IMR-90 (cell line): Measurements from ENCODE around the gene PRKD1. TPM values are rescaled to one million over a fixed set of nuclear protein-coding genes. Genes with fewer than 3 reads are reported as not detected.

Experiments
- ATAC-seq: fragments of 200-7000 bp; cut with Tn5 transposase; 2 replicates; pipeline ENCODE4 v1.9.1; 2020; ENCODE audit warnings: low read depth, mild to moderate bottlenecking, moderate library complexity
- BruUV-seq: library from RNA; stranded (reverse); fragments of 400-500 nt; replicated peaks from 2 replicates; lab custom pipeline; 2021; lab: Mats Ljungman, UMichigan
- CTCF ChIA-PET: fragments of 300-600 bp; formaldehyde crosslinking; extraction: SDS; loops from one replicate; lab custom pipeline; 2021; ENCODE audit warnings: antibody characterized with exemption; lab: Yijun Ruan, JAX
- POLR2A ChIA-PET: fragments of 300-600 bp; sonication (Branson Sonifier 250); formaldehyde crosslinking; loops from one replicate; lab custom pipeline; 2022; ENCODE audit warnings: antibody characterized with exemption; ENCODE audit not compliant: unreplicated experiment; lab: Charles Lee
- DNase-seq: peaks from one replicate; pipeline ENCODE4 v3.0.0; 2013
- H2AFZ ChIP-seq: replicated peaks from 2 replicates; pipeline ENCODE3; 2013; ENCODE audit warnings: low read length, mild to moderate bottlenecking; ENCODE audit not compliant: poor library complexity
- H2AK5ac ChIP-seq: 2 replicates; pipeline ENCODE4 v1.6.1; 2013; ENCODE audit warnings: low read depth, low read length, inconsistent platforms
- H2AK9ac ChIP-seq: replicated peaks from 2 replicates; pipeline ENCODE3; 2013; ENCODE audit warnings: mild to moderate bottlenecking, low read depth, low read length, moderate library complexity; ENCODE audit not compliant: poor library complexity
- H2BK120ac ChIP-seq: 2 replicates; pipeline ENCODE4 v1.6.1; 2013; ENCODE audit warnings: low read depth, low read length, inconsistent platforms
- H2BK15ac ChIP-seq: 3 replicates; pipeline ENCODE4 v1.6.1; 2013; ENCODE audit warnings: low read depth, low read length, inconsistent platforms
- H2BK20ac ChIP-seq: 2 replicates; pipeline ENCODE4 v1.6.1; 2013; ENCODE audit warnings: low read depth, mild to moderate bottlenecking, inconsistent platforms, low read length, moderate library complexity
- H2BK5ac ChIP-seq: 2 replicates; pipeline ENCODE4 v1.6.1; 2013; ENCODE audit warnings: mild to moderate bottlenecking, low read depth, low read length, inconsistent platforms; ENCODE audit not compliant: poor library complexity, severe bottlenecking
- H3K14ac ChIP-seq: replicated peaks from 2 replicates; pipeline ENCODE4 v1.6.1; 2013; ENCODE audit warnings: low read depth, low read length, inconsistent platforms
- H3K18ac ChIP-seq: 2 replicates; pipeline ENCODE4 v1.6.1; 2013; ENCODE audit warnings: low read depth, low read length, control low read depth
- H3K23ac ChIP-seq: 2 replicates; pipeline ENCODE4 v1.6.1; 2013; ENCODE audit warnings: low read depth, low read length, inconsistent platforms
- H3K27ac ChIP-seq: 2 replicates; pipeline ENCODE4 v1.5.1; 2013; ENCODE audit warnings: mild to moderate bottlenecking, control low read depth, low read length; ENCODE audit not compliant: insufficient read depth
- H3K27me3 ChIP-seq: 2 replicates; pipeline ENCODE4 v1.6.1; 2013; ENCODE audit warnings: low read length; ENCODE audit not compliant: control insufficient read depth, insufficient read depth
- H3K36me3 ChIP-seq: 2 replicates; pipeline ENCODE4 v1.6.1; 2013; ENCODE audit warnings: low read length, mixed read lengths; ENCODE audit not compliant: control insufficient read depth, insufficient read depth
- H3K4ac ChIP-seq: 2 replicates; pipeline ENCODE4 v1.6.1; 2013; ENCODE audit warnings: low read depth, low read length, inconsistent platforms
- H3K4me1 ChIP-seq: 2 replicates; pipeline ENCODE4 v1.6.1; 2013; ENCODE audit warnings: low read length, mixed read lengths; ENCODE audit not compliant: control insufficient read depth, insufficient read depth
- H3K4me2 ChIP-seq: 2 replicates; pipeline ENCODE4 v1.6.1; 2013; ENCODE audit warnings: low read depth, mild to moderate bottlenecking, control low read depth, low read length, moderate library complexity
- H3K4me3 ChIP-seq: 2 replicates; pipeline ENCODE4 v1.5.1; 2013; ENCODE audit warnings: low read depth, mild to moderate bottlenecking, control low read depth, low read length, moderate library complexity; ENCODE audit not compliant: insufficient read depth
- H3K56ac ChIP-seq: 2 replicates; pipeline ENCODE4 v1.6.1; 2013; ENCODE audit warnings: low read length, inconsistent platforms; ENCODE audit not compliant: insufficient read depth; ENCODE audit errors: extremely low read depth
- H3K79me1 ChIP-seq, 2 experiments: 2 replicates each; pipeline ENCODE4 v1.6.1; 2013; ENCODE audit warnings: low read length in 2 of 2, inconsistent platforms in 1 of 2, low read depth in 1 of 2
- H3K9ac ChIP-seq: 2 replicates; pipeline ENCODE4 v1.6.1; 2013; ENCODE audit warnings: low read depth, low read length, control low read depth
- H3K9me1 ChIP-seq: 2 replicates; pipeline ENCODE4 v1.6.1; 2013; ENCODE audit warnings: low read length, inconsistent platforms; ENCODE audit not compliant: insufficient read depth
- H3K9me3 ChIP-seq: 2 replicates; pipeline ENCODE4 v1.6.1; 2013; ENCODE audit warnings: low read length; ENCODE audit not compliant: control insufficient read depth, insufficient read depth
- H4K20me1 ChIP-seq: 2 replicates; pipeline ENCODE4 v1.6.1; 2013; ENCODE audit warnings: low read length, inconsistent platforms; ENCODE audit not compliant: insufficient read depth
- H4K5ac ChIP-seq: 2 replicates; pipeline ENCODE4 v1.6.1; 2013; ENCODE audit warnings: mild to moderate bottlenecking, low read depth, low read length, control low read depth
- H4K8ac ChIP-seq, 2 experiments: 2 replicates each; pipeline ENCODE4 v1.6.1; 2013; ENCODE audit warnings: low read depth in 2 of 2, low read length in 2 of 2, control low read depth in 1 of 2, inconsistent platforms in 1 of 2
- H4K91ac ChIP-seq: 2 replicates; pipeline ENCODE4 v1.6.1; 2013; ENCODE audit warnings: low read depth, low read length, inconsistent platforms; ENCODE audit not compliant: insufficient read depth
- BHLHE40 ChIP-seq: fragments of 150-350 bp; IDR thresholded peaks from 2 replicates; pipeline ENCODE4 v1.6.1; 2016; ENCODE audit warnings: mild to moderate bottlenecking, low read depth, low read length
- CEBPB ChIP-seq: IDR thresholded peaks from 2 replicates; pipeline ENCODE4 v1.6.1; 2012; ENCODE audit warnings: low read depth, low read length, improper control_type of control experiment
- CHD1 ChIP-seq: IDR thresholded peaks from 2 replicates; pipeline ENCODE4 v1.6.1; 2012; ENCODE audit warnings: low read depth, low read length, improper control_type of control experiment
- CTCF ChIP-seq: conservative IDR thresholded peaks from 2 replicates; pipeline ENCODE4 v1.5.1; 2012; ENCODE audit warnings: mild to moderate bottlenecking, low read depth, low read length, improper control_type of control experiment
- ELK1 ChIP-seq: fragments of 150-350 bp; IDR thresholded peaks from 2 replicates; pipeline ENCODE4 v1.6.1; 2016; ENCODE audit warnings: low read depth, mild to moderate bottlenecking, low read length, moderate library complexity, borderline replicate concordance
- FOS ChIP-seq: fragments of 150-350 bp; IDR thresholded peaks from 2 replicates; pipeline ENCODE4 v1.6.1; 2016; ENCODE audit warnings: low read depth, low read length
- MAFK ChIP-seq: IDR thresholded peaks from 2 replicates; pipeline ENCODE4 v1.6.1; 2012; ENCODE audit warnings: low read depth, low read length, improper control_type of control experiment
- MAZ ChIP-seq: IDR thresholded peaks from 2 replicates; pipeline ENCODE4 v1.6.1; 2012; ENCODE audit warnings: low read depth, mild to moderate bottlenecking, low read length, improper control_type of control experiment, moderate library complexity, borderline replicate concordance
- MXI1 ChIP-seq: IDR thresholded peaks from 2 replicates; pipeline ENCODE4 v1.6.1; 2012; ENCODE audit warnings: low read depth, mild to moderate bottlenecking, low read length, moderate library complexity, borderline replicate concordance
- NFE2L2 ChIP-seq: fragments of 150-350 bp; IDR thresholded peaks from 2 replicates; pipeline ENCODE4 v1.6.1; 2016; ENCODE audit warnings: low read depth, mild to moderate bottlenecking, low read length
- POLR2A ChIP-seq: IDR thresholded peaks from 2 replicates; pipeline ENCODE4 v1.6.1; 2012; ENCODE audit warnings: mild to moderate bottlenecking, low read depth, low read length
- RAD21 ChIP-seq: IDR thresholded peaks from 2 replicates; pipeline ENCODE4 v1.6.1; 2012; ENCODE audit warnings: low read length, improper control_type of control experiment
- RCOR1 ChIP-seq: IDR thresholded peaks from 2 replicates; pipeline ENCODE4 v1.6.1; 2012; ENCODE audit warnings: mild to moderate bottlenecking, low read length, improper control_type of control experiment; ENCODE audit not compliant: insufficient replicate concordance
- RFX5 ChIP-seq: IDR thresholded peaks from 2 replicates; pipeline ENCODE4 v1.8.0; 2012; ENCODE audit warnings: low read depth, mild to moderate bottlenecking, low read length, moderate library complexity
- SMC3 ChIP-seq: fragments of 150-350 bp; IDR thresholded peaks from 2 replicates; pipeline ENCODE4 v1.6.1; 2016; ENCODE audit warnings: low read depth, mild to moderate bottlenecking, antibody characterized with exemption, low read length, moderate library complexity
- USF2 ChIP-seq: fragments of 150-350 bp; IDR thresholded peaks from 2 replicates; pipeline ENCODE4 v1.6.1; 2017; ENCODE audit warnings: mild to moderate bottlenecking, antibody characterized with exemption, low read length, low read depth
- WGBS, 2 experiments: methylation state at CpG; one replicate each; pipeline versions ENCODE4 v1.1.5 to v1.1.7; 2013; ENCODE audit warnings: missing lambda C conversion rate in 2 of 2; ENCODE audit not compliant: insufficient read length in 1 of 2; ENCODE audit errors: extremely low coverage in 2 of 2; 5-methylcytosine and 5-hydroxymethylcytosine counted together
- dilution Hi-C: fragments of 300-500 bp; cut with HindIII; formaldehyde crosslinking; loops from one replicate; pipeline ENCODE4 v1.14.3; 2018; ENCODE audit warnings: low sequenced_read_pairs; ENCODE audit not compliant: unreplicated experiment
- in situ Hi-C: fragments of 300-500 bp; cut with MboI; formaldehyde crosslinking; loops from 3 replicates; pipeline ENCODE4 v1.14.3; 2019; ENCODE audit warnings: low sequenced_read_pairs, inconsistent platforms, mixed read lengths
- intact Hi-C: fragments of 100-400 bp; cut with micrococcal nuclease; formaldehyde crosslinking; loops from 2 replicates; pipeline ENCODE4 v1.10.0; 2022
- polyA plus RNA-seq, 3 experiments: library from polyadenylated mRNA; depleted of rRNA; stranded (reverse); fragments of >200 nt; gene quantifications; 2 replicates each; pipeline ENCODE4 v1.2.3, GENCODE V29; 2012; ENCODE audit warnings: low replicate concordance in 1 of 3
- total RNA-seq: library from RNA; depleted of rRNA; stranded (reverse); fragments of >200 nt; gene quantifications from 2 replicates; pipeline ENCODE4 v1.2.3, GENCODE V29; 2012

The PRKD1 gene
- total and polyA plus RNA-seq, 2 of the 4 experiments (the other 2 are of a cell fraction), result 12.9 to 14.2 TPM

GRCh38 chr14:29783556-29783955, 144.1 kb downstream of the PRKD1 start:
- Histone ChIP-seq H3K9ac (no peak overlapping the region), H3K18ac (no peak overlapping the region), H3K9me3 (no peaks in the 10 kb centered on the region), H3K23ac (no peak overlapping the region), H2BK120ac (no peak overlapping the region), H3K4me2 (no peak overlapping the region), H2BK15ac (no peak overlapping the region), H4K8ac (no peak overlapping the region), H2BK20ac (no peak overlapping the region), H4K20me1 (no peaks in the 10 kb centered on the region), H3K27ac (no peak overlapping the region), H3K56ac (no peak overlapping the region), H3K36me3 (no peaks in the 10 kb centered on the region), H2AFZ (no peak overlapping the region), H4K5ac (no peak overlapping the region), H3K14ac (no peak overlapping the region), H2AK9ac (no peak overlapping the region), H3K4me3 (no peak overlapping the region), H2AK5ac (no peak overlapping the region), H4K91ac (no peak overlapping the region), H3K9me1 (no peaks in the 10 kb centered on the region), H3K4ac (no peak overlapping the region), H3K4me1 (no peaks in the 10 kb centered on the region), H3K79me1 (peaks cover 0 to 3% of the 10 kb centered on the region in 2 experiments; a peak in 2 of 4 replicates), H3K27me3 (no peaks in the 10 kb centered on the region), H2BK5ac (no peak overlapping the region)
- CTCF ChIA-PET, result no interaction called here
- dilution Hi-C loops (no loop called here), intact Hi-C loops (no loop called here), in situ Hi-C loops (no loop called here)
- no peak for DNase-seq
- no CpG with 5 or more reads among the region's 3 CpGs for WGBS, 2 experiments
- POLR2A ChIA-PET, result no interaction called here
- TF ChIP-seq USF2 (no peak), SMC3 (no peak), FOS (no peak), CHD1 (no peak), ELK1 (no peak), MAZ (no peak), RFX5 (no peak), CEBPB (no peak), RCOR1 (no peak), POLR2A (no peak), MXI1 (no peak), NFE2L2 (no peak), MAFK (no peak), BHLHE40 (no peak), RAD21 (no peak), CTCF (no peak)
- no peak for ATAC-seq
- BruUV-seq, result no TSS peak
